ENCODE measurements around the gene CCDC172.

The CCDC172 gene

DNA sequence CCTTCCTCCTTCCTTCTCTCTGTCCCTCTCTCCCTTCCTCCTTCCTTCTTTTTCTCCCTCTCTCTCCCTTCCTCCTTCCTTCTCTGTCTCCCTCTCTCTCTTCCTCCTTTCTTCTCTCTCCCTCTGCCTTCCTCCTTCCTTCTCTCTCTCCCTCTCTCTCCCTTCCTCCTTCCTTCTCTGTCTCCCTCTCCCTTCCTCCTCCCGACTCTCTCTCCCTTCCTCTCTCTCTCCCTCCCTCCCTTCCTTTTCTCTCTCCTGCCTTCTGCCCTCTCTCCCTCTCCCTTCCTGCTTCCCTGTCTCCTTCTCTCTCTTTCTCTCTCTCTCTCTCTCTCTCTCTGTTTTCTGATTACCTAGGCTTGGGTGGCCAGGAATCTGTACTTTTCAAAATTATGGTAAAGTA is 34.6 kb upstream of the CCDC172 start:
- DNase-seq (ENCODE audit: low read depth): no peak
- TF ChIP-seq, protein P1, sequence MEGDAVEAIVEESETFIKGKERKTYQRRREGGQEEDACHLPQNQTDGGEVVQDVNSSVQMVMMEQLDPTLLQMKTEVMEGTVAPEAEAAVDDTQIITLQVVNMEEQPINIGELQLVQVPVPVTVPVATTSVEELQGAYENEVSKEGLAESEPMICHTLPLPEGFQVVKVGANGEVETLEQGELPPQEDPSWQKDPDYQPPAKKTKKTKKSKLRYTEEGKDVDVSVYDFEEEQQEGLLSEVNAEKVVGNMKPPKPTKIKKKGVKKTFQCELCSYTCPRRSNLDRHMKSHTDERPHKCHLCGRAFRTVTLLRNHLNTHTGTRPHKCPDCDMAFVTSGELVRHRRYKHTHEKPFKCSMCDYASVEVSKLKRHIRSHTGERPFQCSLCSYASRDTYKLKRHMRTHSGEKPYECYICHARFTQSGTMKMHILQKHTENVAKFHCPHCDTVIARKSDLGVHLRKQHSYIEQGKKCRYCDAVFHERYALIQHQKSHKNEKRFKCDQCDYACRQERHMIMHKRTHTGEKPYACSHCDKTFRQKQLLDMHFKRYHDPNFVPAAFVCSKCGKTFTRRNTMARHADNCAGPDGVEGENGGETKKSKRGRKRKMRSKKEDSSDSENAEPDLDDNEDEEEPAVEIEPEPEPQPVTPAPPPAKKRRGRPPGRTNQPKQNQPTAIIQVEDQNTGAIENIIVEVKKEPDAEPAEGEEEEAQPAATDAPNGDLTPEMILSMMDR (IDR thresholded peaks at IDR 0.05; ENCODE audit: low read depth, low read length, missing control alignments): no peak

DNA sequence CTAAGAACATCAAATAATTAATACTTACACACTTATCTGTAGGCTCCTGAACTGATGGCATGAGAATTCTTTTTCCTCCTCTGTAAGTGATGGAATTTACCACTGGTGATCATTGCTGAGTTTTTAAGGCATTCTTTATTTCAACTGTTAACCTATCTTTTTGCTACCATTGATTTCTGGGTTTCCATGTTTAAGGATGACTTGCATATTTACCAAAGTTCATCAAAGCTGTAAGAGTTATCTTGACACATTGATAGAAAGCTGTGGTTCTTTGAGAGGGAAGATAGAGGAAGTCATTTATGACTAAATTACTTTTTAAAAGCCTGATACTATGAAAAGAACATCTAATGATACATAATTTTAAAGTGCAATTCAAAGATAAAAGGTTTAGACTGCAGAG is 31.8 kb upstream of the CCDC172 start:
- no peak overlapping the region for H3K4me3 ChIP-seq (ENCODE audit: low read depth, low read length)
- TF ChIP-seq, protein P1 (IDR thresholded peaks at IDR 0.05; ENCODE audit: low read depth, low read length, missing control alignments): no peak
- DNase-seq (ENCODE audit: low read depth): no peak

More for the DNA sequence above, 34.6 kb upstream of the CCDC172 start:
- H3K4me3 ChIP-seq (ENCODE audit: low read depth, low read length): no peak overlapping the region

DNA sequence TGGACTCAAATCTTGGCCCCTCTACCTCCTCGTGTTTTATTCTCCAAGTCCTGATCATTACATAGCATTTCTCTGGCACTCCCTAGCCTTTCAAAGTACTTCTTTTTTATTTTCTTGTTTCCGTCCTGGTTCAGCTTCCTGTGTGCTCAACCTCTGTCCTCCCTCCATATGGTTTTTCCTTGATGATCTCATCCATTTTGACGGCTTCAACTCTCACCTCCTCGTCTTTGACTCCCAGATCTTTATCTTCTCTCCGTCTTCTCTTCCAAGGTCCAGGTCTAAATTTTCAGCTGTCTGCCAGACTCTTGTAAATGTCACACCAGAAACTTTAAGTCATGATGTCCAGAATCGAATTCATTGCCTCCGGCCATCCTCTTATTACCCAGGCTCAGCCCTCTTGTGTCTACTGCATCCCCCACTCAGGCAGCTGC is 27.9 kb upstream of the CCDC172 start:
- DNase-seq (ENCODE audit: low read depth): no peak
- TF ChIP-seq, protein P1 (IDR thresholded peaks at IDR 0.05; ENCODE audit: low read depth, low read length, missing control alignments): no peak
- H3K4me3 ChIP-seq (ENCODE audit: low read depth, low read length): no peak overlapping the region

DNA sequence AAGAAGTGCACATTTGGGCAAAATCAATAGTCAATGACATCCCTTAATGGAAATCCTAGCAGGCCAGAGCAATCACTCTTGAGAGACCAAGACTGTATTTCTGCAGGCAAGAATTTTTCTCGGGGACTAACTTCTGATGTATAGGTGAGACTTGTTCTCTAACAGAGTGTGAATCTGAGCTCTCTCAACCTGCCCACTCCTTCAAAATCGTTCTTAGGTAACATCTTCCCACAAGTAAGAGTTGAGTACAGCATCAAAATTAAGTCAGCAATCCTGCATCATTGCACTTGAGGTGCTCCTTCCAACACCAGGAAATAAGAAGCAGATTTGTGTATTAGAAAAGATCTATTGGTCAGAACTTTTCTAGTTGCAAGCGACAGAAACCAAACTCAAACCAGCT is 25.7 kb upstream of the CCDC172 start:
- H3K4me3 ChIP-seq (ENCODE audit: low read depth, low read length): no peak overlapping the region
- no peak for DNase-seq (ENCODE audit: low read depth)
- TF ChIP-seq, protein P1 (IDR thresholded peaks at IDR 0.05; ENCODE audit: low read depth, low read length, missing control alignments): no peak

- DNase-seq (ENCODE audit: low read depth): no peak
- TF ChIP-seq, protein P1 (IDR thresholded peaks at IDR 0.05; ENCODE audit: low read depth, low read length, missing control alignments): no peak
- no peak overlapping the region for H3K4me3 ChIP-seq (ENCODE audit: low read depth, low read length)
These were observed 23.7 kb upstream of the CCDC172 start for GRCh38 chr10:116300542-116300941.

DNA sequence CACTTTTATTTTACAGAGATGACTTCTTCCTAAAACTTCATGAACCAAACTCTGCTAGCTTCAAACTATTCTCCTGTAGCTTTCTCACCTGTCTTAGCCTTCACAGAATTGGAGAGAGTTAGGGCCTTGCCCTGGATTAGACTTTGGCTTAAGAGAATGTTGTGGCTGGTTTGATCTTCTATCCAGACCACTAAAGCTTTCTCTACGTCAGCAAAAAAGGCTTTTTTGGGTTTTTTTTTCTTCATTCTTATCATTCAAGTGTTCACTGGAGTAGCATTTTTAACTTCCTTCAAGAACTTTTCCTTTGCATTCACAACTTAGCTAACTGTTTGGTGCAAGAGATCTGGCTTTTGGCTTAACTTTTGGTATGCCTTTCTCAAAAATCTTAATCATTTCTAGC is 19.3 kb upstream of the CCDC172 start:
- H3K4me3 ChIP-seq (ENCODE audit: low read depth, low read length): no peak overlapping the region
- no peak for DNase-seq (ENCODE audit: low read depth)
- TF ChIP-seq, protein P1 (IDR thresholded peaks at IDR 0.05; ENCODE audit: low read depth, low read length, missing control alignments): no peak

DNA sequence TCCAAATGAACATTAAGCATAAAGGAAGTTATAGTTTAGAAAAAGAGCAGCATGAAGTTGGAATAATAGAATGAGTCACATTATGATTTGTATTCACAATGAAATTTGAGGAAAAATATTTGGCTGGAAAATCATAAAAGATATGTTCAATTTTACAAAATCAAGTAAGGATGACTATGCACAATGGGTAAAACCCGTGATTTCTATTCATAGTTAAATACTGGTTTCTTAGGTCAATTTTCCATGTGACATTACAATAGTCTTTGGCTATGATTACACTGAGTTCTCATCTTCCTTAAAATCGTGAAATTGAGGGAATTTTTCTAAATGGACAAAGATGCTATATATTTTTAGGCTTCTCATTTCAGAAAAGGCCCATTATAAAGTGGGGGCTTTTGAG is 17.4 kb upstream of the CCDC172 start:
- no peak overlapping the region for H3K4me3 ChIP-seq (ENCODE audit: low read depth, low read length)
- DNase-seq (ENCODE audit: low read depth): no peak
- TF ChIP-seq, protein P1 (IDR thresholded peaks at IDR 0.05; ENCODE audit: low read depth, low read length, missing control alignments): no peak
